GM12878 (cell line): ENCODE data around the gene CHAF1A. TPM values are rescaled to one million over a fixed set of nuclear protein-coding genes. Genes with fewer than 3 reads are reported as not detected.

Experiments used
- ATAC-seq: fragments of 200-7000 bp; cut with Tn5 transposase; 3 replicates; pipeline ENCODE4 v1.9.1; 2020; ENCODE audit warnings: mild to moderate bottlenecking, moderate library complexity
- BruUV-seq: library from RNA; stranded (reverse); fragments of 400-500 nt; replicated peaks from 2 replicates; lab custom pipeline; 2021; lab: Mats Ljungman, UMichigan
- CTCF ChIA-PET: fragments of 300-600 bp; sonication (Branson Sonifier 250); formaldehyde crosslinking; extraction: SDS; loops from one replicate; lab custom pipeline; 2021; ENCODE audit warnings: inconsistent platforms; lab: Yijun Ruan, JAX
- POLR2A ChIA-PET: fragments of 350-600 bp; formaldehyde crosslinking; extraction: SDS; loops from one replicate; lab custom pipeline; 2021; ENCODE audit warnings: inconsistent platforms; lab: Charles Lee
- RAD21 ChIA-PET: fragments of 300-600 bp; sonication (Branson Sonifier 250); formaldehyde crosslinking; loops from one replicate; lab custom pipeline; 2023; ENCODE audit warnings: antibody characterized with exemption; ENCODE audit not compliant: unreplicated experiment; lab: Charles Lee
- SMC1A ChIA-PET: fragments of 300-600 bp; sonication (Branson Sonifier 250); formaldehyde crosslinking; loops from one replicate; lab custom pipeline; 2023; ENCODE audit not compliant: unreplicated experiment, uncharacterized antibody; lab: Charles Lee
- DNase-seq: peaks from one replicate; pipeline ENCODE4 v3.0.0-alpha.2; 2011; ENCODE audit warnings: low read depth, low spot score
- FAIRE-seq: peaks from 3 replicates; lab custom pipeline; 2011; peaks lifted over from hg19 to GRCh38; lab: Jason Lieb, UNC
- H2AFZ ChIP-seq: 2 replicates; pipeline ENCODE4 v1.6.0; 2011; ENCODE audit warnings: low read depth, low read length, control low read depth; ENCODE audit not compliant: control insufficient read depth
- H3K27ac ChIP-seq: 2 replicates; pipeline ENCODE4 v1.5.1; 2011; ENCODE audit warnings: control low read depth; ENCODE audit not compliant: control insufficient read depth, insufficient read depth
- H3K27me3 ChIP-seq, 2 experiments: replicated peaks in 1 of 2; 2 replicates each; pipeline versions ENCODE4 v1.6.0 to v1.6.1; 2011; ENCODE audit warnings: low read length in 1 of 2; ENCODE audit not compliant: control insufficient read depth in 2 of 2, insufficient read depth in 2 of 2
- H3K36me3 ChIP-seq, 2 experiments: 2 replicates each; pipeline ENCODE4 v1.5.1; 2011; ENCODE audit warnings: low read length in 1 of 2; ENCODE audit not compliant: control insufficient read depth in 2 of 2, insufficient read depth in 2 of 2
- H3K4me1 ChIP-seq: 2 replicates; pipeline ENCODE4 v1.6.1; 2011; ENCODE audit warnings: mild to moderate bottlenecking, low read length, moderate library complexity, mixed read lengths; ENCODE audit not compliant: control insufficient read depth, insufficient read depth
- H3K4me2 ChIP-seq: 2 replicates; pipeline ENCODE4 v1.6.0; 2011; ENCODE audit warnings: control low read depth; ENCODE audit not compliant: control insufficient read depth, insufficient read depth
- H3K4me3 ChIP-seq: fragments of 200-600 bp; sonication (generic); 2 replicates; pipeline ENCODE4 v1.5.1; 2016
- H3K79me2 ChIP-seq: 2 replicates; pipeline ENCODE4 v1.6.0; 2011; ENCODE audit warnings: low read length; ENCODE audit not compliant: control insufficient read depth, insufficient read depth
- H3K9ac ChIP-seq: 2 replicates; pipeline ENCODE4 v1.8.0; 2011; ENCODE audit warnings: low read length, control low read depth, mixed read lengths; ENCODE audit not compliant: control insufficient read depth, insufficient read depth
- H3K9me3 ChIP-seq: replicated peaks from 3 replicates; pipeline ENCODE4 v1.5.1; 2011; ENCODE audit warnings: mild to moderate bottlenecking, low read length; ENCODE audit not compliant: control insufficient read depth, insufficient read depth
- H4K20me1 ChIP-seq: 2 replicates; pipeline ENCODE4 v1.6.0; 2011; ENCODE audit not compliant: control insufficient read depth, insufficient read depth
- BACH1 ChIP-seq: fragments of 450-650 bp; IDR thresholded peaks from 2 replicates; pipeline ENCODE4 v1.6.1; 2017; ENCODE audit warnings: mild to moderate bottlenecking, borderline replicate concordance
- CHD1 ChIP-seq: IDR thresholded peaks from 2 replicates; pipeline ENCODE4 v1.6.1; 2012; ENCODE audit warnings: low read depth, low read length, improper control_type of control experiment
- DPF2 ChIP-seq: fragments of 450-650 bp; IDR thresholded peaks from 2 replicates; pipeline ENCODE4 v1.6.1; 2017; ENCODE audit warnings: mild to moderate bottlenecking
- PAX5 ChIP-seq: IDR thresholded peaks from 2 replicates; pipeline ENCODE4 v1.6.1; 2011; ENCODE audit warnings: low read depth, low read length, borderline replicate concordance
- TCF3 ChIP-seq: IDR thresholded peaks from 2 replicates; pipeline ENCODE4 v1.6.1; 2012; ENCODE audit warnings: low read depth, mild to moderate bottlenecking, low read length, borderline replicate concordance; ENCODE audit not compliant: insufficient read depth
- YY1 ChIP-seq: IDR thresholded peaks from 2 replicates; pipeline ENCODE4 v1.6.1; 2011; ENCODE audit warnings: low read depth, mild to moderate bottlenecking, low read length
- ZSCAN29 ChIP-seq: fragments of 450-650 bp; IDR thresholded peaks from 2 replicates; pipeline ENCODE4 v1.6.1; 2017; ENCODE audit warnings: mild to moderate bottlenecking, moderate library complexity
- WGBS: methylation state at CpG from one replicate; pipeline ENCODE4 v1.1.6; 2016; ENCODE audit warnings: low lambda C conversion rate; ENCODE audit not compliant: insufficient replicate concordance, insufficient coverage; ENCODE audit errors: missing lambda C conversion rate; 5-methylcytosine and 5-hydroxymethylcytosine counted together
- in situ Hi-C: fragments of 300-500 bp; cut with MboI; formaldehyde crosslinking; loops from 9 replicates; pipeline ENCODE4 v1.14.3; 2018; ENCODE audit warnings: mixed read lengths
- intact Hi-C: fragments of 100-400 bp; cut with micrococcal nuclease; formaldehyde crosslinking; loops from one replicate; pipeline ENCODE4 v1.14.2; 2022; ENCODE audit not compliant: unreplicated experiment
- polyA plus RNA-seq, 11 experiments: library from polyadenylated mRNA; depleted of rRNA in 4 of 11; unstranded in 6 of 11; stranded (reverse) in 5 of 11; fragments of >200 nt; fragmentation: Nextera tagmentation in 4 of 11; fragmentation: Illumina TruSeq in 1 of 11; extraction: Ambion mirVana in 4 of 11; extraction: Trizol in 1 of 11; gene quantifications; 1 replicate in 1 of 11; 2 replicates in 10 of 11; pipeline versions ENCODE4 v1.2.1 to v1.2.3, GENCODE V29; 2011 to 2016; ENCODE audit warnings: inconsistent platforms in 2 of 11, missing spikeins in 2 of 11, low read depth in 1 of 11
- total RNA-seq, 4 experiments: library from RNA; depleted of rRNA in 3 of 4; stranded (reverse); fragments of >200 nt in 3 of 4; fragmentation: Illumina TruSeq in 1 of 4; extraction: Trizol in 1 of 4; gene quantifications; 2 replicates each; pipeline versions ENCODE4 v1.2.1 to v1.2.3, GENCODE V29; 2013 to 2021
- TF ChIP-seq, protein P1 (sequence below): fragments of 150-350 bp; IDR thresholded peaks from 2 replicates; pipeline ENCODE4 v1.6.1; 2016; ENCODE audit warnings: low read depth, low read length
- TF ChIP-seq, protein P2 (sequence below): IDR thresholded peaks from 2 replicates; pipeline ENCODE4 v1.6.1; 2011; ENCODE audit warnings: low read depth, mild to moderate bottlenecking, low read length, moderate library complexity, borderline replicate concordance; ENCODE audit errors: extremely low read depth
- TF ChIP-seq, protein P3 (sequence below): fragments of 450-650 bp; IDR thresholded peaks from 2 replicates; pipeline ENCODE4 v1.6.1; 2017; ENCODE audit warnings: mild to moderate bottlenecking, moderate library complexity

CHAF1A gene
- total and polyA plus RNA-seq, 10 of the 15 experiments (the other 5 are each of a cell fraction or from before 2014, with no cell fraction given) = 1.3 to 69.1 (median 34.2) TPM

GRCh38 chr19:4354897-4355296 is 47.5 kb upstream of the CHAF1A start (continued):
- TF ChIP-seq, protein P1, sequence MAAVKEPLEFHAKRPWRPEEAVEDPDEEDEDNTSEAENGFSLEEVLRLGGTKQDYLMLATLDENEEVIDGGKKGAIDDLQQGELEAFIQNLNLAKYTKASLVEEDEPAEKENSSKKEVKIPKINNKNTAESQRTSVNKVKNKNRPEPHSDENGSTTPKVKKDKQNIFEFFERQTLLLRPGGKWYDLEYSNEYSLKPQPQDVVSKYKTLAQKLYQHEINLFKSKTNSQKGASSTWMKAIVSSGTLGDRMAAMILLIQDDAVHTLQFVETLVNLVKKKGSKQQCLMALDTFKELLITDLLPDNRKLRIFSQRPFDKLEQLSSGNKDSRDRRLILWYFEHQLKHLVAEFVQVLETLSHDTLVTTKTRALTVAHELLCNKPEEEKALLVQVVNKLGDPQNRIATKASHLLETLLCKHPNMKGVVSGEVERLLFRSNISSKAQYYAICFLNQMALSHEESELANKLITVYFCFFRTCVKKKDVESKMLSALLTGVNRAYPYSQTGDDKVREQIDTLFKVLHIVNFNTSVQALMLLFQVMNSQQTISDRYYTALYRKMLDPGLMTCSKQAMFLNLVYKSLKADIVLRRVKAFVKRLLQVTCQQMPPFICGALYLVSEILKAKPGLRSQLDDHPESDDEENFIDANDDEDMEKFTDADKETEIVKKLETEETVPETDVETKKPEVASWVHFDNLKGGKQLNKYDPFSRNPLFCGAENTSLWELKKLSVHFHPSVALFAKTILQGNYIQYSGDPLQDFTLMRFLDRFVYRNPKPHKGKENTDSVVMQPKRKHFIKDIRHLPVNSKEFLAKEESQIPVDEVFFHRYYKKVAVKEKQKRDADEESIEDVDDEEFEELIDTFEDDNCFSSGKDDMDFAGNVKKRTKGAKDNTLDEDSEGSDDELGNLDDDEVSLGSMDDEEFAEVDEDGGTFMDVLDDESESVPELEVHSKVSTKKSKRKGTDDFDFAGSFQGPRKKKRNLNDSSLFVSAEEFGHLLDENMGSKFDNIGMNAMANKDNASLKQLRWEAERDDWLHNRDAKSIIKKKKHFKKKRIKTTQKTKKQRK = no peak
- TF ChIP-seq DPF2 = no peak
- TF ChIP-seq, protein P2, sequence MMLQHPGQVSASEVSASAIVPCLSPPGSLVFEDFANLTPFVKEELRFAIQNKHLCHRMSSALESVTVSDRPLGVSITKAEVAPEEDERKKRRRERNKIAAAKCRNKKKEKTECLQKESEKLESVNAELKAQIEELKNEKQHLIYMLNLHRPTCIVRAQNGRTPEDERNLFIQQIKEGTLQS = no peak
- no peak for TF ChIP-seq PAX5
- TF ChIP-seq, all 136 proteins: peak for 0

GRCh38 chr19:4357095-4357797 is 45.2 kb upstream of the CHAF1A start:
- BruUV-seq = no TSS peak
- FAIRE-seq = no peak

More at GRCh38 chr19:4357095-4357797, 45.2 kb upstream of the CHAF1A start:
- Histone ChIP-seq H4K20me1 (no peaks in the 10 kb centered on the region), H3K36me3 (peaks cover 13 to 20% of the 10 kb centered on the region in 2 experiments; a peak in 3 of 4 replicates), H3K79me2 (no peaks in the 10 kb centered on the region), H3K27ac (no peak overlapping the region), H3K4me3 (no peak overlapping the region), H3K4me1 (no peaks in the 10 kb centered on the region), H3K9ac (no peak overlapping the region), H3K9me3 (no peaks in the 10 kb centered on the region), H2AFZ (no peak overlapping the region), H3K27me3 (no peaks in the 10 kb centered on the region), H3K4me2 (no peak overlapping the region)
- POLR2A ChIA-PET = no interaction called here
- TF ChIP-seq, protein P3, sequence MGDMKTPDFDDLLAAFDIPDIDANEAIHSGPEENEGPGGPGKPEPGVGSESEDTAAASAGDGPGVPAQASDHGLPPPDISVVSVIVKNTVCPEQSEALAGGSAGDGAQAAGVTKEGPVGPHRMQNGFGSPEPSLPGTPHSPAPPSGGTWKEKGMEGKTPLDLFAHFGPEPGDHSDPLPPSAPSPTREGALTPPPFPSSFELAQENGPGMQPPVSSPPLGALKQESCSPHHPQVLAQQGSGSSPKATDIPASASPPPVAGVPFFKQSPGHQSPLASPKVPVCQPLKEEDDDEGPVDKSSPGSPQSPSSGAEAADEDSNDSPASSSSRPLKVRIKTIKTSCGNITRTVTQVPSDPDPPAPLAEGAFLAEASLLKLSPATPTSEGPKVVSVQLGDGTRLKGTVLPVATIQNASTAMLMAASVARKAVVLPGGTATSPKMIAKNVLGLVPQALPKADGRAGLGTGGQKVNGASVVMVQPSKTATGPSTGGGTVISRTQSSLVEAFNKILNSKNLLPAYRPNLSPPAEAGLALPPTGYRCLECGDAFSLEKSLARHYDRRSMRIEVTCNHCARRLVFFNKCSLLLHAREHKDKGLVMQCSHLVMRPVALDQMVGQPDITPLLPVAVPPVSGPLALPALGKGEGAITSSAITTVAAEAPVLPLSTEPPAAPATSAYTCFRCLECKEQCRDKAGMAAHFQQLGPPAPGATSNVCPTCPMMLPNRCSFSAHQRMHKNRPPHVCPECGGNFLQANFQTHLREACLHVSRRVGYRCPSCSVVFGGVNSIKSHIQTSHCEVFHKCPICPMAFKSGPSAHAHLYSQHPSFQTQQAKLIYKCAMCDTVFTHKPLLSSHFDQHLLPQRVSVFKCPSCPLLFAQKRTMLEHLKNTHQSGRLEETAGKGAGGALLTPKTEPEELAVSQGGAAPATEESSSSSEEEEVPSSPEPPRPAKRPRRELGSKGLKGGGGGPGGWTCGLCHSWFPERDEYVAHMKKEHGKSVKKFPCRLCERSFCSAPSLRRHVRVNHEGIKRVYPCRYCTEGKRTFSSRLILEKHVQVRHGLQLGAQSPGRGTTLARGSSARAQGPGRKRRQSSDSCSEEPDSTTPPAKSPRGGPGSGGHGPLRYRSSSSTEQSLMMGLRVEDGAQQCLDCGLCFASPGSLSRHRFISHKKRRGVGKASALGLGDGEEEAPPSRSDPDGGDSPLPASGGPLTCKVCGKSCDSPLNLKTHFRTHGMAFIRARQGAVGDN = no peak
- no peak for TF ChIP-seq CHD1
- no peak for TF ChIP-seq TCF3
- no peak for TF ChIP-seq ZSCAN29
- no peak for TF ChIP-seq BACH1
- no peak for TF ChIP-seq YY1
- SMC1A ChIA-PET = no interaction called here
- CTCF ChIA-PET = interaction anchor here (1.0 kb wide), 1 partner anchor 124 kb away, joined by 3 read pairs; no protein-coding TSS in a partner anchor
- 84% methylated on average over 21 of the region's 23 CpGs for WGBS
- DNase-seq (no peak), ATAC-seq (no peak)
- intact Hi-C loops (no loop called here), in situ Hi-C loops (no loop called here)
- RAD21 ChIA-PET = no interaction called here
